CD4-positive, alpha-beta T cell treated with Interleukin-21 for 1 hour (primary cell): ENCODE results near the gene AQP12B.

Experiments used
- DNase-seq: peaks from one replicate; pipeline ENCODE4 v3.0.0-alpha.2; 2020

Gene AQP12B

DNA sequence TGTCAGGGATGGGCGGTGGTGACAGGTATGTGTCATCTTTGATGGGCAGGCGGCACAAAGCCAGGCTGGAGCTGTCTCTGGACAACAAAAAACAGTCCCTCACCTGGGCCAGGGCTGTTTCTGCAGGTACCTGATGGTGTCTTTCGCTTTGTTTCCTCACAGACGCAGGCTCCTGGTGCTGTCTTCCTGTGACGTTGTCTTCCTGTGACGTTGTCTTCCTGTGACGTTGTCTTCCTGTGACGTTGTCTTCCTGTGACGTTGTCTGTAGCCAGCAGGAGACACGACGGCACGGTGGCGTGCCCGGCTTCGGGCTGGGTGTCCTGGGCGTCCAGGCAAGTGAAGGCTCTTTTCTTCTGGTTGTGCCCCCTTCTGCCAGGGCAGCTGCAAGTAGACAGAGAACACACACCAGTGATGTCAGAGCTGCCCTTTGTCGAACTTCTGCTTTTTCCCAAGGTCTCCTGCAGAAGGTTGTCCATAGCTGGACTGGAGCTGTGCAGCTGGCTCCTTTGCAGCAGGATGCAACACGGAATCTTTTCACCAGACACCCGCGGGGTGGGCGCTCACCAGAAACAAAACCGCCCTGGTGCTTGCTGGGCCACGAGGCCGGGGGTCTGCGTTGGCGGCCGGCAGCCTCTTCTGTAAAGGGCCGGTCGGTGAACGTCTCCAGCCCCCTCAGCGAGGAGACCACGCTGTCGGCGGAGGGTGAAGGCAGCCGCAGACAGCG, 36.3 kb downstream of the AQP12B start:
- DNase-seq: peak; percentile 75

DNA sequence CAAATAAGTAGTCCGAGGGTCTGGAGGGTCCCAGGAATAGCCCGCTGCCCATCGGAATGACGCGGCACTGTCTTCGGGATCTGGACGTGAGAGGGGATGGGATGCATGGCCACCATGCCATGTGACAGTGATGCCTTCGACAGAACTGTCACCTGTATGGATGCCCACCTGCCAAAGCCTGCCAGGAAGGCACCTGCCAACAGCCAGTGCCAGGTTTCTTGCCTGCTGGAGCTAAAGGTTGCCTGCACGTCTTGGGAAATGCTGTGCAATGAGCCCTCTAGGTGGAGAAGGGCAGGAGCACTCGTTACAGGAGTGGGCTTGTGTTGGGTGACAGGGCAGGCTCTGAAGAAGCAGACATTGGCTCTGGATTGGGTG, 36.9 kb downstream of the AQP12B start:
- DNase-seq: no peak

DNA sequence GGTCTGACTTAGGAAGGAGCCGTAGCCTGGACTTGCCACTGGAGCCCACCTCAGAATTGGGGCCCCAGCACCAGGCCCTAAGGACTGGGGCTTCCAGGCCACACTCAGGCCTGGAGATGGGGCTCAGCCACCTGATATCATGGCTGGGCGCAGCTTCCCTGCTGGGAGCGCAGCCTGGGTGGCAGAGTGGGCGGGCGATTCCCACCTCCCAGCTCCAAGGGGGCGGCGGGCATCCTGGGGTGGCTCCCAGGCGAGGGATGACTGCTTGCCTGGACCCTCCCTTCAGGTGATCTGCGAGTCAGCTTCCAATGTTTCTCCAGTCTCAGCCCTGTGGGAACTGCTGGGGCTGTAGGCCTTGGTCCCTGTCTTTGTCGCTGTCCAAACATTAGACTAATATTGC, 37.3 kb downstream of the AQP12B start:
- no peak for DNase-seq

DNA sequence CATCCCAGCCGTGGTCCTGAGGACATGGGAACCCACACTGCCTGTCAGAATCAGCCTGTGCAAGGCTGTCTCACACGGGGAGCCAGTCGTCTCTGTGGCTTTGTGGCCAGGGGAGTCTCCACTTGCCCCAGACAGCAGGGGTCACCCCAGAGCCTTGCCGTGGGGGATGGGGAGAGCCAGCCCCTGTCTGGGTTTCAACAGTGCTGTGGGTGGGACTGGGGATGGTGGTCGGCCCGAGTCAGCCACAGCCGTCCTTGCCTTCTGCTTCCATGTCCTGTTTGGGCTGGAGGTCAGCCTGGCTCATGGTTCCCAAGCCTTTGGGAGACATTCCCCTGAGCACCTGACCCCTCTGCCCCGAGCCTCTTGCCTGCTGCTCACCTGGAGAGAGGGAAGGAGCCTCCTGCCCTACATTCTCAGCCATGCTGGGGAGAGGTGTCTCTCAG, 37.8 kb downstream of the AQP12B start:
- DNase-seq: no peak

DNA sequence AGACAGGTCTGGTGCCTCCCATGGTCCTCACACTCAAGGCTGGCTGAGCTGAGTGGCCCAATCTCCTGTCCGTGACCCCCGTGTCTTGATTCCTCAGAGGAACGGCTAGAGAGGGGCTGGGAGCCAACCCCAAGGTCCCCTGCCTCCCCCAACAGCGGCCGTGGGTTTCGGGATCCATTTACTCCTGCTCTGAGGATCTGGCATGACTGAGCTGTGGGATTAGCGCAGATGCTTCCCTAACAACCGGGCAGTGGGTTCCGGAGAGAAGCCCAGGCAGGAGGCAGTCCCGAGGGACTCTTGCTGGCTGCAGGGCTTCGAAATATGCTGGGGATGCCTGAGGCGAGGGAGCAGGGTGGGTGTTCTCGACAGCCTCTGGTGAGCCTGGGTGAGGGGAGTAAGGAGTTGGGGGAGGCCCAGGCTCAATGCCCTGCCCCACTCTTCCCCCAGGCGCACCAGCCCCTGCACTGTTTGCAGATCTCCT, 38.5 kb downstream of the AQP12B start:
- no peak for DNase-seq

DNA sequence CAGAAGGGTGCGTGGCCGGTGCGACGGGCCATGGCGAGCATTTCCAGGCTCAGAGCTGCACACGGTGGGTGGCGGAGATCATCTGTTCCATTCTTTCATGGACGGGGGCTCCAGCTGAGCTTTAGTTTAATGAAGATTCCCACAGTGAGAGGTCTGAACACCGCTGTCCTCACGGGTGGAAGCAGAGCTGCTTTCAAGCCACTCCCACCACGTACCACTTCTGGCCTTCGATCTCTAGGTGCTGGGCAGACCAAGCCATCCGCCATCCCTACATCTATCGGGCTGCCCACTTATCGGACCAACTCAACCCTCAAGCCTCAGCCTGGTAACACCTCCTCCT, 38.9 kb downstream of the AQP12B start:
- no peak for DNase-seq

- no peak for DNase-seq
These were observed 39.4 kb downstream of the AQP12B start for GRCh38 chr2:240643093-240643810.

GRCh38 chr2:240642806-240643092, 39.9 kb downstream of the AQP12B start:
- no peak for DNase-seq

GRCh38 chr2:240642061-240642805, 40.5 kb downstream of the AQP12B start:
- DNase-seq: no peak

GRCh38 chr2:240640939-240641338, 41.7 kb downstream of the AQP12B start:
- DNase-seq: no peak

DNA sequence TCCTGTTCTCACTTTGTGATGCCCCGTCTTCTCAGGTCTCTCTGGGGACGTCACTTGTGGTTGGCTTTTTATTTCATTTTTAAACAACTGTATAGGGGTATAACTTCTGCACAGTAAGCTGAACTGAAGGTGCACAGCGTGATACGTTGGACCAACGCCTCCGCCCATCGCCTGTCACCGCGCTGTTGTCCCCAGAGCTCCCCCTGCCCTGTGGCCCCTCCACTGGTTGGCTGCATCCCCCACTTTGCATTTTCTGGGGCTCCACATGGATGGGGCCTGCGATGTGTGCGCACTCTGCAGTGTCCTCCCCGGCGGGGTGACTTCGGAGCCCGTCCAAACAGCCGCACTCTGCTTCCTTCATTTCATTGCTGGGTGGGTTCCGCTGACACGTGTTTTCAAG, 43.1 kb downstream of the AQP12B start:
- DNase-seq: no peak

DNA sequence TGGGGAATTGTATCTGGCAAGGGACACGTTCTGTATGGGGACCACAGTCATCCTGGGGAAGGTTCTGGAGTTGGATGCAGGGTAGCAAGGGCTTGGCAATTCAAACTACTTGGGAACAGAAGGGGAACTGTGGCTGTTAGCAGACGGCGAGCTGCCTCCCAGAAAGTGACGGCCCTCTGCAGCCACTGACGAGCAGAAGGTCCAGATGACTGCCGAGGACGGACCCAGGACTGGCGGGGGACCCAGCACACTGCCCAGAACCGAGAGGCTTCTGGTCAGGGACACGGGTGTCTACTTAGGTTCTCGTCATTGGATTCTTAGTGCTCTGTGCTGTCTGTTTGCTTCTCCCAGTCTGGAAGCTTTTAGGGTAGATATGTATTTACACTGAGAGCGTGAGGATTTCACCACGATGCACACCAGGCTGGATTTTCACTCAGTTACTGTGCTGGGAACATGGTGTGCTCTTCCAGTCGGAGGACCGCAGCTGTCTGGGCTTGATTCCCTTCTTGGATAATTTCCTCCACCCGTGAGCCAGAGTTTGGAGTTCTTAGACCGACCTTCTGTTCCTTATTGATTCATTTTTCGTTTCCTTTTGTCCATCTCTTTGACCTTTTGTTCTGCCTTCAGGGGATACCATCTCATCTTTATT, 44.0 kb downstream of the AQP12B start:
- DNase-seq: no peak

GRCh38 chr2:240637901-240638345, 44.8 kb downstream of the AQP12B start:
- no peak for DNase-seq

GRCh38 chr2:240637116-240637900, 45.4 kb downstream of the AQP12B start:
- DNase-seq: no peak

DNA sequence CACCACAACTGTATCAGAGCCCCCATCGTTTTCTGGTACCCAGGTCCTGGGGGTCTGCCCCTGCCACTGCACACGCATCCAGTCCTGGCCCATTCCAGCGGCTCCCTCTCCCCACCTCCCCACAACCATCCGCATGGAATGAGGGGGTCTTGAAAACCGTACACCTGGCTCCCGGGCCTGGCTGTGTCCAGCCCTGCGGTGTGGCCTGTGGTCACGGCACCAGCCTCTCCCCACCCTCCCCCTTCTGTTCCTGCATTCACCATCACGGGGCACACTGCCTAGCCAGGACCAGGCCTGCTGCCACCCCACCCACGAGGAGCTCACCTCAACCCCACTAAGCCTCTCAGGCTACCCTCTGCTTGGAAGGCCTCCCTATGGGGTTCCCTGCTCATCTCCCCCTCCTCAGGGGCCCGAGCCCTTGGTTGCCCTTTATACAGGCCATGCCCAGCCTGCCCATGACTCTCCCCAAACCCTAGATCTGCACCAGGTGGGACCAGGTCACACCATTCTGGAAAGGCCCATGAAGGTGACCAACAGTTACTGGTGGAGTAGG, 46.0 kb downstream of the AQP12B start:
- no peak for DNase-seq

- DNase-seq: no peak
These were observed 46.6 kb downstream of the AQP12B start for GRCh38 chr2:240635998-240636547.

DNA sequence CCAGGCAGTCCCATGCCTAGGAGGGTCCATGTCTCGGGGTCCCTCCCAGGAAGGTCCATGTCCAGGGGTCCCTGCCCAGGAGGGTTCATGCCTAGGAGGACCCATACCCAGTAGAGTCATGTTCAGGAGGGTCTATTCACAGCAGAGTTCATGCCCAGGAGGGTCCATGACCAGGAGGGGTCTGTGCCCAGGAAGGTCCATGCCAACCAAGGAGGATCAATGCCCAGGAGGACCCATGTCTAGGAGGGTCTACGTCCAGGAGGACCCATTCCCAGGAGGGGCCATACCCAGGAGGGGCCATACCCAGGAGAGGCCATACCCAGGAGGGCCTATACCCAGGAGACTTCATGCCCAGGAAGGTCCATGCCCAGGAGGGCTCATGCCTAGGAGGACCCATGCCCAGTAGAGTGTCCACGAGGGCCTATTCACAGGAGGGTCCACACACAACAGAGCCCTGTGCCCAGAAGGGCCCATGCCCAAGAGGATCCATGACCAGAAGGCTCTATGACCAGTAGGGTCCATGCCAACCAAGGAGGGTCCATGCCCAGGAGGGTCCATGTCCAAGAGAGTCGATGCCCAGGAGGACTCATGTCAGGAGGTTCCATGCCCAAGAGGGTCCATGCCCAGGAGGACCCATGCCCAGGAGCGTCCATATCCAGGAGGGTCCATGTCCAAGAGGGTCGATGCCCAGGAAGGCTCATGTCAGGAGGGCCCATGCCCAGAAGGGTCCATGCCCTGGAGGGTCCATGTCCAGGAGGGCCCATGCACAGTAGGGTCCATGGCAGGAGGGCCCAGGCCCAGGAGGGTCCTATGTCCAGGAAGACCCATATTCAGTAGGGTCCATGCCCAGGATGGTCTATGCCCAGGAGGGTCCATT, 47.3 kb downstream of the AQP12B start:
- DNase-seq: no peak

- no peak for DNase-seq
These were observed 50.4 kb downstream of the AQP12B start for GRCh38 chr2:240632306-240632721.

DNA sequence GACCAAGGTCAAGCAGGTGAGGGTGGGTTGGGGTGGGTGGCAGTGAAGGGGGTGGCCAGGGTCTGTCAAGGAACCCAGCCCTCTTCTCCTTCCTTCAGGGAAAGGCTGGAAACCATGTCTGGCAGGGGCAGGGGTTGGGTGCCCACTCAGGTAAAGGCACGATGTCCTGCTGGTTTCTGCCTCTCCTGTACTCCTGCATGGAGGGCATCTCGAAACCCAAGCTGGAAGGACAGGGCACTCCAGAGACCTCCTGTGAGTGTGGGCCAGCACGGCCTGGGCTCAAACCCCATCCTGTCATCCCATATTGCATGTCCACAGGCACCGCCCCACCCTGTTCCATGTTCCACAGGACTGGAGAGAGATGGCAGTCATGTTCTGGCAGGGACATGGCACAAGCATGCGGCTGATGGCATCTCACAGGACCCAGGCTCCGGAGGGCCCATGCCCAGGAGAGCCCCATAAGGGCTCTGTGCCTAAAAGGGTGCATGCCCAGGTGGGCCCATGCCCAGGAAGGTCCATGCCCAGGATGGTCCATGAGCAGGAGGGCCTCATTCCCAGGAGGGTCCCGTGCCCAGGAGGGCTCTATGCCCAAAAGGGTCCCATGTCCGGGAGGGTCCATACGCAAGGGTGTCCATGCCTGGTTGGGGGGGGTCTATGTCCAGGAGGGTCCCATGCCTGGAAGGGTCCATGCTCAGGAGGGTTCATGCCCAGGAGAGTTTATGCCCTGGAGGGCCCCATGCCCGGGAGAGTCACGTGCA, 51.0 kb downstream of the AQP12B start:
- DNase-seq: no peak
